Measurements from ENCODE around the gene EIF4E1B.

The EIF4E1B gene

GRCh38 chr5:176606032-176606431, 24.4 kb upstream of the EIF4E1B start:
- no peak for DNase-seq (ENCODE audit: low spot score)

GRCh38 chr5:176606875-176607274, 23.6 kb upstream of the EIF4E1B start:
- DNase-seq (ENCODE audit: low spot score) = no peak

- DNase-seq (ENCODE audit: low spot score) = no peak
These were observed 22.3 kb upstream of the EIF4E1B start for GRCh38 chr5:176608142-176608705.

GRCh38 chr5:176608937-176609723, 21.3 kb upstream of the EIF4E1B start:
- DNase-seq (ENCODE audit: low spot score) = peak; percentile 56

- peak; percentile 88 for DNase-seq (ENCODE audit: low spot score)
These were observed 20.6 kb upstream of the EIF4E1B start, which contains the start of gene GPRIN1 for GRCh38 chr5:176609724-176610434. GPRIN1 (minus strand) TSS chr5:176610156; CDS start chr5:176599834, 10,322 bp downstream.

- DNase-seq (ENCODE audit: low spot score) = no peak
These were observed 20.1 kb upstream of the EIF4E1B start for GRCh38 chr5:176610435-176610773.

GRCh38 chr5:176611435-176611834, 19.0 kb upstream of the EIF4E1B start:
- peak; percentile 82 for DNase-seq (ENCODE audit: low spot score)

- DNase-seq (ENCODE audit: low spot score) = no peak
These were observed 18.5 kb upstream of the EIF4E1B start for GRCh38 chr5:176612008-176612407.

GRCh38 chr5:176612855-176613254, 17.6 kb upstream of the EIF4E1B start:
- DNase-seq (ENCODE audit: low spot score) = no peak

- DNase-seq (ENCODE audit: low spot score) = no peak
These were observed 15.5 kb upstream of the EIF4E1B start for GRCh38 chr5:176614805-176615478.

- no peak for DNase-seq (ENCODE audit: low spot score)
These were observed 14.0 kb upstream of the EIF4E1B start for GRCh38 chr5:176616511-176616910.

- DNase-seq (ENCODE audit: low spot score) = no peak
These were observed 11.7 kb upstream of the EIF4E1B start for GRCh38 chr5:176618783-176619182.

GRCh38 chr5:176619203-176619568, 11.3 kb upstream of the EIF4E1B start:
- DNase-seq (ENCODE audit: low spot score) = peak; percentile 95

GRCh38 chr5:176619569-176620332, 10.7 kb upstream of the EIF4E1B start:
- DNase-seq (ENCODE audit: low spot score) = no peak

GRCh38 chr5:176620333-176620981, 10.0 kb upstream of the EIF4E1B start:
- no peak for DNase-seq (ENCODE audit: low spot score)

GRCh38 chr5:176621661-176622079, 8.8 kb upstream of the EIF4E1B start:
- DNase-seq (ENCODE audit: low spot score) = no peak

GRCh38 chr5:176624142-176624541, 6.3 kb upstream of the EIF4E1B start:
- no peak for DNase-seq (ENCODE audit: low spot score)

- no peak for DNase-seq (ENCODE audit: low spot score)
These were observed 5.5 kb upstream of the EIF4E1B start for GRCh38 chr5:176624938-176625337.

GRCh38 chr5:176625512-176625911, 5.0 kb upstream of the EIF4E1B start:
- no peak for DNase-seq (ENCODE audit: low spot score)

GRCh38 chr5:176625966-176626875, 4.3 kb upstream of the EIF4E1B start:
- DNase-seq (ENCODE audit: low spot score) = no peak

Measured in ecto neural progenitor cell (in vitro differentiated cells).